ENCODE data around the gene JMJD6.
"Not testable (repeated sequence)": the region's sequence is repeated elsewhere in the genome, so short reads cannot be mapped to it uniquely, and the experiment has no call there.

The JMJD6 gene

GRCh38 chr17:76723812-76724211 is 2.6 kb downstream of the JMJD6 start:
- no peak overlapping the region for H3K27ac ChIP-seq (ENCODE audit: low read depth, low read length, poor library complexity, severe bottlenecking)
- no peaks in the 10 kb centered on the region for H3F3A ChIP-seq (ENCODE audit: insufficient read depth, low read length)
- H2AFZ ChIP-seq (ENCODE audit: low read length) = no peak overlapping the region
- no peak for TF ChIP-seq EZH2 (IDR thresholded peaks at IDR 0.05; ENCODE audit: borderline replicate concordance, low read length)
- TF ChIP-seq CTCF (IDR thresholded peaks at IDR 0.05; ENCODE audit: low read length) = no peak
- peaks cover 26% of the 10 kb centered on the region for H3K4me1 ChIP-seq (ENCODE audit: insufficient read depth, low read length, severe bottlenecking)
- no peaks in the 10 kb centered on the region for H3K9me3 ChIP-seq (ENCODE audit: low read length)
- peaks cover 13% of the 10 kb centered on the region for H3K79me2 ChIP-seq (ENCODE audit: insufficient read depth, low read length)
- H3K9me2 ChIP-seq (ENCODE audit: low read depth, low read length) = no peaks in the 10 kb centered on the region
- H3K27me3 ChIP-seq (ENCODE audit: insufficient read depth, low read length) = no peaks in the 10 kb centered on the region
- peaks cover 63% of the 10 kb centered on the region for H3K36me3 ChIP-seq (ENCODE audit: insufficient read depth, low read length)
- no peak overlapping the region for H3K4me3 ChIP-seq (ENCODE audit: low read depth, low read length, poor library complexity, severe bottlenecking)
- H3K9ac ChIP-seq (ENCODE audit: low read length) = no peak overlapping the region
- no peaks in the 10 kb centered on the region for H4K20me1 ChIP-seq (ENCODE audit: insufficient read depth, low read length)
- no peak overlapping the region for H3K4me2 ChIP-seq (ENCODE audit: low read length)

- H3K27me3 ChIP-seq (ENCODE audit: insufficient read depth, low read length); H4K20me1 ChIP-seq (ENCODE audit: insufficient read depth, low read length); H3K4me3 ChIP-seq (ENCODE audit: low read depth, low read length, poor library complexity, severe bottlenecking); H2AFZ ChIP-seq (ENCODE audit: low read length); H3F3A ChIP-seq (ENCODE audit: insufficient read depth, low read length); H3K9ac ChIP-seq (ENCODE audit: low read length); H3K9me2 ChIP-seq (ENCODE audit: low read depth, low read length); H3K4me2 ChIP-seq (ENCODE audit: low read length); H3K27ac ChIP-seq (ENCODE audit: low read depth, low read length, poor library complexity, severe bottlenecking); H3K9me3 ChIP-seq (ENCODE audit: low read length): not testable (repeated sequence)
- Histone ChIP-seq H3K79me2 (ENCODE audit: insufficient read depth, low read length) (peaks cover 13% of the 10 kb centered on the region), H3K4me1 (ENCODE audit: insufficient read depth, low read length, severe bottlenecking) (peaks cover 17% of the 10 kb centered on the region), H3K36me3 (ENCODE audit: insufficient read depth, low read length) (peaks cover 72% of the 10 kb centered on the region)
Observed at GRCh38 chr17:76722977-76723376, 3.4 kb downstream of the JMJD6 start.

GRCh38 chr17:76722279-76722678 is 4.1 kb downstream of the JMJD6 start:
- Histone ChIP-seq H3K27ac (ENCODE audit: low read depth, low read length, poor library complexity, severe bottlenecking) (no peak overlapping the region), H3K79me2 (ENCODE audit: insufficient read depth, low read length) (peaks cover 6% of the 10 kb centered on the region), H3K27me3 (ENCODE audit: insufficient read depth, low read length) (no peaks in the 10 kb centered on the region), H4K20me1 (ENCODE audit: insufficient read depth, low read length) (no peaks in the 10 kb centered on the region), H2AFZ (ENCODE audit: low read length) (no peak overlapping the region), H3K9me2 (ENCODE audit: low read depth, low read length) (no peaks in the 10 kb centered on the region), H3F3A (ENCODE audit: insufficient read depth, low read length) (no peaks in the 10 kb centered on the region), H3K9me3 (ENCODE audit: low read length) (no peaks in the 10 kb centered on the region), H3K9ac (ENCODE audit: low read length) (no peak overlapping the region), H3K4me1 (ENCODE audit: insufficient read depth, low read length, severe bottlenecking) (peaks cover 11% of the 10 kb centered on the region), H3K36me3 (ENCODE audit: insufficient read depth, low read length) (peaks cover 78% of the 10 kb centered on the region), H3K4me3 (ENCODE audit: low read depth, low read length, poor library complexity, severe bottlenecking) (no peak overlapping the region), H3K4me2 (ENCODE audit: low read length) (no peak overlapping the region)
- TF ChIP-seq CTCF (IDR thresholded peaks at IDR 0.05; ENCODE audit: low read length) (no peak), EZH2 (IDR thresholded peaks at IDR 0.05; ENCODE audit: borderline replicate concordance, low read length) (no peak)

GRCh38 chr17:76721463-76721862 is 4.9 kb downstream of the JMJD6 start:
- Histone ChIP-seq H3K4me3 (ENCODE audit: low read depth, low read length, poor library complexity, severe bottlenecking) (no peak overlapping the region), H3K27me3 (ENCODE audit: insufficient read depth, low read length) (no peaks in the 10 kb centered on the region), H3K36me3 (ENCODE audit: insufficient read depth, low read length) (peaks cover 84% of the 10 kb centered on the region), H4K20me1 (ENCODE audit: insufficient read depth, low read length) (no peaks in the 10 kb centered on the region), H3K27ac (ENCODE audit: low read depth, low read length, poor library complexity, severe bottlenecking) (no peak overlapping the region), H3K79me2 (ENCODE audit: insufficient read depth, low read length) (peaks cover 5% of the 10 kb centered on the region), H2AFZ (ENCODE audit: low read length) (no peak overlapping the region), H3K9me2 (ENCODE audit: low read depth, low read length) (no peaks in the 10 kb centered on the region), H3K9ac (ENCODE audit: low read length) (no peak overlapping the region), H3K9me3 (ENCODE audit: low read length) (no peaks in the 10 kb centered on the region), H3K4me2 (ENCODE audit: low read length) (no peak overlapping the region), H3F3A (ENCODE audit: insufficient read depth, low read length) (no peaks in the 10 kb centered on the region; the same call in 1 of the 2 replicates), H3K4me1 (ENCODE audit: insufficient read depth, low read length, severe bottlenecking) (peaks cover 11% of the 10 kb centered on the region)
- TF ChIP-seq EZH2 (IDR thresholded peaks at IDR 0.05; ENCODE audit: borderline replicate concordance, low read length) = no peak
- TF ChIP-seq CTCF (IDR thresholded peaks at IDR 0.05; ENCODE audit: low read length) = no peak
